ENCODE measurements around the gene QSER1.

The QSER1 gene

GRCh38 chr11:33025339-33025722 lies 132.7 kb downstream of the QSER1 start:
- H2BK120ac ChIP-seq (ENCODE audit: insufficient read depth, low read length, poor library complexity): no peak overlapping the region
- no peak overlapping the region for H2AK5ac ChIP-seq (ENCODE audit: low read length)
- no peak for DNase-seq
- H3K9ac ChIP-seq (ENCODE audit: low read length): no peak overlapping the region
- H4K8ac ChIP-seq (ENCODE audit: low read depth, low read length): no peak overlapping the region
- no peak overlapping the region for H4K12ac ChIP-seq (ENCODE audit: low read depth, low read length)
- no peak overlapping the region for H3K4me3 ChIP-seq (ENCODE audit: low read depth, low read length)
- no CpG with 5 or more reads among the region's 3 CpGs for WGBS (ENCODE audit: extremely low coverage, insufficient coverage, insufficient read length)
- no peak overlapping the region for H3K4me2 ChIP-seq (ENCODE audit: low read length)
- no peak overlapping the region for H2BK12ac ChIP-seq (ENCODE audit: low read length)
- H3K4me1 ChIP-seq (ENCODE audit: control insufficient read depth in 1 of 2, insufficient read depth in 2 of 2, low read length in 2 of 2): no peaks in the 10 kb centered on the region
- H3K36me3 ChIP-seq (ENCODE audit: control insufficient read depth in 1 of 2, insufficient read depth in 2 of 2, low read length in 2 of 2): no peaks in the 10 kb centered on the region
- H3K27me3 ChIP-seq (ENCODE audit: insufficient read depth, low read length): no peaks in the 10 kb centered on the region
- no peak overlapping the region for H2BK5ac ChIP-seq (ENCODE audit: low read depth, low read length, poor library complexity)
- H3K4ac ChIP-seq (ENCODE audit: low read depth, low read length): no peak overlapping the region
- H3K18ac ChIP-seq (ENCODE audit: low read length): no peak overlapping the region
- no peak overlapping the region for H3K23ac ChIP-seq (ENCODE audit: low read length)
- H3K14ac ChIP-seq (ENCODE audit: low read length): no peak overlapping the region
- no peak overlapping the region for H4K91ac ChIP-seq (ENCODE audit: low read depth, low read length)
- no peak overlapping the region for H3K27ac ChIP-seq (ENCODE audit: low read depth, low read length)
- H3K79me2 ChIP-seq (ENCODE audit: control insufficient read depth, insufficient read depth, low read length, poor library complexity): no peaks in the 10 kb centered on the region
- no peaks in the 10 kb centered on the region for H3K9me3 ChIP-seq (ENCODE audit: insufficient read depth, low read depth, low read length)
- no peak overlapping the region for H2AFZ ChIP-seq (ENCODE audit: insufficient read depth, low read length, poor library complexity)
- no peaks in the 10 kb centered on the region for H3K79me1 ChIP-seq (ENCODE audit: low read length)

- no peak overlapping the region for H2AK5ac ChIP-seq (ENCODE audit: low read length)
- no peak overlapping the region for H2BK120ac ChIP-seq (ENCODE audit: insufficient read depth, low read length, poor library complexity)
- H3K27me3 ChIP-seq (ENCODE audit: insufficient read depth, low read length): no peaks in the 10 kb centered on the region
- H3K27ac ChIP-seq (ENCODE audit: low read depth, low read length): no peak overlapping the region
- no peak overlapping the region for H4K8ac ChIP-seq (ENCODE audit: low read depth, low read length)
- H3K4me3 ChIP-seq (ENCODE audit: low read depth, low read length): no peak overlapping the region
- no peaks in the 10 kb centered on the region for H3K4me1 ChIP-seq (ENCODE audit: control insufficient read depth in 1 of 2, insufficient read depth in 2 of 2, low read length in 2 of 2)
- no CpG with 5 or more reads among the region's 2 CpGs for WGBS (ENCODE audit: extremely low coverage, insufficient coverage, insufficient read length)
- no peak overlapping the region for H2BK12ac ChIP-seq (ENCODE audit: low read length)
- H2BK5ac ChIP-seq (ENCODE audit: low read depth, low read length, poor library complexity): no peak overlapping the region
- no peaks in the 10 kb centered on the region for H3K79me2 ChIP-seq (ENCODE audit: control insufficient read depth, insufficient read depth, low read length, poor library complexity)
- H3K9me3 ChIP-seq (ENCODE audit: insufficient read depth, low read depth, low read length): no peaks in the 10 kb centered on the region
- H3K14ac ChIP-seq (ENCODE audit: low read length): no peak overlapping the region
- H2AFZ ChIP-seq (ENCODE audit: insufficient read depth, low read length, poor library complexity): no peak overlapping the region
- no peak overlapping the region for H4K12ac ChIP-seq (ENCODE audit: low read depth, low read length)
- H3K23ac ChIP-seq (ENCODE audit: low read length): no peak overlapping the region
- H3K4ac ChIP-seq (ENCODE audit: low read depth, low read length): no peak overlapping the region
- no peak for DNase-seq
- no peaks in the 10 kb centered on the region for H3K79me1 ChIP-seq (ENCODE audit: low read length)
- H3K9ac ChIP-seq (ENCODE audit: low read length): no peak overlapping the region
- H4K91ac ChIP-seq (ENCODE audit: low read depth, low read length): no peak overlapping the region
- H3K4me2 ChIP-seq (ENCODE audit: low read length): no peak overlapping the region
- H3K18ac ChIP-seq (ENCODE audit: low read length): no peak overlapping the region
- no peaks in the 10 kb centered on the region for H3K36me3 ChIP-seq (ENCODE audit: control insufficient read depth in 1 of 2, insufficient read depth in 2 of 2, low read length in 2 of 2)
Observed at GRCh38 chr11:33027233-33027632, 134.6 kb downstream of the QSER1 start.

- Histone ChIP-seq H3K4me1 (ENCODE audit: control insufficient read depth in 1 of 2, insufficient read depth in 2 of 2, low read length in 2 of 2) (no peaks in the 10 kb centered on the region), H3K14ac (ENCODE audit: low read length) (no peak overlapping the region), H2BK120ac (ENCODE audit: insufficient read depth, low read length, poor library complexity) (no peak overlapping the region), H3K4ac (ENCODE audit: low read depth, low read length) (no peak overlapping the region), H2BK5ac (ENCODE audit: low read depth, low read length, poor library complexity) (no peak overlapping the region), H3K27me3 (ENCODE audit: insufficient read depth, low read length) (no peaks in the 10 kb centered on the region), H2BK12ac (ENCODE audit: low read length) (no peak overlapping the region), H3K18ac (ENCODE audit: low read length) (no peak overlapping the region), H2AFZ (ENCODE audit: insufficient read depth, low read length, poor library complexity) (no peak overlapping the region), H3K79me1 (ENCODE audit: low read length) (no peaks in the 10 kb centered on the region), H4K8ac (ENCODE audit: low read depth, low read length) (no peak overlapping the region), H3K4me2 (ENCODE audit: low read length) (no peak overlapping the region), H2AK5ac (ENCODE audit: low read length) (no peak overlapping the region), H3K4me3 (ENCODE audit: low read depth, low read length) (no peak overlapping the region), H4K91ac (ENCODE audit: low read depth, low read length) (no peak overlapping the region), H3K9ac (ENCODE audit: low read length) (no peak overlapping the region), H3K79me2 (ENCODE audit: control insufficient read depth, insufficient read depth, low read length, poor library complexity) (no peaks in the 10 kb centered on the region), H3K36me3 (ENCODE audit: control insufficient read depth in 1 of 2, insufficient read depth in 2 of 2, low read length in 2 of 2) (no peaks in the 10 kb centered on the region), H4K12ac (ENCODE audit: low read depth, low read length) (no peak overlapping the region), H3K27ac (ENCODE audit: low read depth, low read length) (no peak overlapping the region), H3K23ac (ENCODE audit: low read length) (no peak overlapping the region), H3K9me3 (ENCODE audit: insufficient read depth, low read depth, low read length) (no peaks in the 10 kb centered on the region)
- WGBS (ENCODE audit: extremely low coverage, insufficient coverage, insufficient read length): no CpG with 5 or more reads among the region's 4 CpGs
- peak in 1 of 2 donors; percentile 64 for DNase-seq
Observed at GRCh38 chr11:33027846-33028536, 135.4 kb downstream of the QSER1 start.

GRCh38 chr11:33028537-33028914 lies 135.9 kb downstream of the QSER1 start:
- no peaks in the 10 kb centered on the region for H3K9me3 ChIP-seq (ENCODE audit: insufficient read depth, low read depth, low read length)
- WGBS (ENCODE audit: extremely low coverage, insufficient coverage, insufficient read length): no CpG with 5 or more reads among the region's 2 CpGs
- H3K4me1 ChIP-seq (ENCODE audit: control insufficient read depth in 1 of 2, insufficient read depth in 2 of 2, low read length in 2 of 2): no peaks in the 10 kb centered on the region
- no peaks in the 10 kb centered on the region for H3K79me1 ChIP-seq (ENCODE audit: low read length)
- H3K27me3 ChIP-seq (ENCODE audit: insufficient read depth, low read length): no peaks in the 10 kb centered on the region
- H4K91ac ChIP-seq (ENCODE audit: low read depth, low read length): no peak overlapping the region
- H2BK12ac ChIP-seq (ENCODE audit: low read length): no peak overlapping the region
- no peak overlapping the region for H2AFZ ChIP-seq (ENCODE audit: insufficient read depth, low read length, poor library complexity)
- peak in 1 of 2 donors; percentile 33 for DNase-seq
- H2BK5ac ChIP-seq (ENCODE audit: low read depth, low read length, poor library complexity): no peak overlapping the region
- H3K14ac ChIP-seq (ENCODE audit: low read length): no peak overlapping the region
- H3K18ac ChIP-seq (ENCODE audit: low read length): no peak overlapping the region
- H2AK5ac ChIP-seq (ENCODE audit: low read length): no peak overlapping the region
- no peak overlapping the region for H3K4me3 ChIP-seq (ENCODE audit: low read depth, low read length)
- no peaks in the 10 kb centered on the region for H3K79me2 ChIP-seq (ENCODE audit: control insufficient read depth, insufficient read depth, low read length, poor library complexity)
- H3K4ac ChIP-seq (ENCODE audit: low read depth, low read length): no peak overlapping the region
- no peak overlapping the region for H3K9ac ChIP-seq (ENCODE audit: low read length)
- H4K8ac ChIP-seq (ENCODE audit: low read depth, low read length): no peak overlapping the region
- H2BK120ac ChIP-seq (ENCODE audit: insufficient read depth, low read length, poor library complexity): no peak overlapping the region
- no peak overlapping the region for H4K12ac ChIP-seq (ENCODE audit: low read depth, low read length)
- H3K23ac ChIP-seq (ENCODE audit: low read length): no peak overlapping the region
- no peak overlapping the region for H3K27ac ChIP-seq (ENCODE audit: low read depth, low read length)
- no peak overlapping the region for H3K4me2 ChIP-seq (ENCODE audit: low read length)
- H3K36me3 ChIP-seq (ENCODE audit: control insufficient read depth in 1 of 2, insufficient read depth in 2 of 2, low read length in 2 of 2): no peaks in the 10 kb centered on the region
